Gastroesophageal sphincter (tissue), 4 donors: ENCODE results near the gene TRHDE. TPM values are rescaled to one million over a fixed set of nuclear protein-coding genes. Genes with fewer than 3 reads are reported as not detected.

ENCODE experiments used
- ATAC-seq: fragments of 150-250 bp; one replicate; pipeline ENCODE4 v1.9.1; 2016; ENCODE audit warnings: mild to moderate bottlenecking, moderate library complexity
- H3K27ac ChIP-seq, 4 donors: fragments of 200-600 bp; sonication (generic) in 3 of 4; 1 replicate in 3 of 4; 2 replicates in 1 of 4; pipeline ENCODE4 v1.5.1; 2016 to 2019
- H3K27me3 ChIP-seq: fragments of 200-600 bp; sonication (generic); one replicate; pipeline ENCODE4 v1.5.1; 2019
- H3K36me3 ChIP-seq, 2 donors: fragments of 200-600 bp; sonication (generic); one replicate each; pipeline ENCODE4 v1.5.1; 2019; ENCODE audit warnings: control low read depth in 1 of 2
- H3K4me1 ChIP-seq, 3 donors: fragments of 200-600 bp; sonication (generic); 1 replicate in 2 of 3; 2 replicates in 1 of 3; pipeline ENCODE4 v1.5.1; 2016 to 2019; ENCODE audit warnings: control low read depth in 2 of 3
- H3K4me3 ChIP-seq, 2 donors: fragments of 200-600 bp; sonication (generic); one replicate each; pipeline ENCODE4 v1.5.1; 2019; ENCODE audit warnings: mild to moderate bottlenecking in 1 of 2, moderate library complexity in 1 of 2
- H3K9me3 ChIP-seq, 3 donors: fragments of 200-600 bp; sonication (generic); one replicate each; pipeline ENCODE4 v1.5.1; 2017 to 2019; ENCODE audit warnings: control low read depth in 2 of 3
- CTCF ChIP-seq, 4 experiments: fragments of 200-600 bp in 2 of 4; fragments of 450-650 bp in 2 of 4; sonication (generic) in 1 of 4; IDR thresholded peaks; one replicate each; pipeline ENCODE4 v1.5.1; 2017 to 2019; ENCODE audit warnings: antibody characterized with exemption in 4 of 4, mild to moderate bottlenecking in 2 of 4, moderate library complexity in 2 of 4
- EP300 ChIP-seq: sonication (generic); formaldehyde crosslinking; IDR thresholded peaks from one replicate; pipeline ENCODE4 v1.6.1; 2017; ENCODE audit warnings: antibody characterized with exemption, mild to moderate bottlenecking
- POLR2A ChIP-seq, 2 donors: fragments of 450-650 bp; IDR thresholded peaks; one replicate each; pipeline ENCODE4 v1.6.1; 2017; ENCODE audit warnings: antibody characterized with exemption in 2 of 2, mild to moderate bottlenecking in 2 of 2, moderate library complexity in 1 of 2
- POLR2AphosphoS5 ChIP-seq: sonication (generic); formaldehyde crosslinking; IDR thresholded peaks from one replicate; pipeline ENCODE4 v1.6.1; 2017; ENCODE audit warnings: antibody characterized with exemption
- WGBS, 2 donors: methylation state at CpG; one replicate each; pipeline ENCODE4 v1.1.5; 2018; ENCODE audit warnings: low coverage in 1 of 2; 5-methylcytosine and 5-hydroxymethylcytosine counted together
- total RNA-seq, 4 donors: library from RNA; depleted of rRNA; stranded (reverse); fragments of >200 nt; gene quantifications; one replicate each; pipeline ENCODE4 v1.1.0, GENCODE V29; 2016

TRHDE gene
- total RNA-seq, 4 donors from 2014 or later = 0.74 to 2.3 (median 1.0) TPM

GRCh38 chr12:72499244-72499643, 227.1 kb downstream of the TRHDE start:
- no peak overlapping the region for H3K27ac ChIP-seq
- no peaks in the 10 kb centered on the region for H3K27me3 ChIP-seq
- 81 to 89% methylated on average over 5 of the region's 5 CpGs for WGBS, 2 donors
- no peak overlapping the region for H3K4me3 ChIP-seq
- ATAC-seq = no peak
- no peaks in the 10 kb centered on the region for H3K4me1 ChIP-seq
- no peaks in the 10 kb centered on the region for H3K9me3 ChIP-seq
- TF ChIP-seq EP300 (no peak), POLR2A (IDR thresholded peaks at IDR 0.05) (no peak), POLR2AphosphoS5 (no peak), CTCF (IDR thresholded peaks at IDR 0.05) (no peak)
- no peaks in the 10 kb centered on the region for H3K36me3 ChIP-seq

- no peaks in the 10 kb centered on the region for H3K27me3 ChIP-seq
- no peak overlapping the region for H3K27ac ChIP-seq
- no peaks in the 10 kb centered on the region for H3K36me3 ChIP-seq
- ATAC-seq = no peak
- H3K4me3 ChIP-seq = no peak overlapping the region
- 84 to 91% methylated on average over 3 of the region's 3 CpGs for WGBS, 2 donors
- no peak for TF ChIP-seq POLR2AphosphoS5
- TF ChIP-seq EP300 = no peak
- TF ChIP-seq CTCF (IDR thresholded peaks at IDR 0.05) = no peak
- no peak for TF ChIP-seq POLR2A (IDR thresholded peaks at IDR 0.05)
- no peaks in the 10 kb centered on the region for H3K9me3 ChIP-seq
- no peaks in the 10 kb centered on the region for H3K4me1 ChIP-seq
These were observed 230.4 kb downstream of the TRHDE start for GRCh38 chr12:72502546-72502945.

- WGBS, 2 donors = 75 to 85% methylated on average over 1 of the region's 1 CpG
- Histone ChIP-seq H3K27me3 (no peaks in the 10 kb centered on the region), H3K27ac (no peak overlapping the region), H3K9me3 (no peaks in the 10 kb centered on the region), H3K4me1 (no peaks in the 10 kb centered on the region), H3K36me3 (no peaks in the 10 kb centered on the region), H3K4me3 (no peak overlapping the region)
- no peak for TF ChIP-seq CTCF (IDR thresholded peaks at IDR 0.05)
- TF ChIP-seq POLR2A (IDR thresholded peaks at IDR 0.05) = no peak
- TF ChIP-seq POLR2AphosphoS5 = no peak
- TF ChIP-seq EP300 = no peak
- ATAC-seq = no peak
These were observed 233.1 kb downstream of the TRHDE start for GRCh38 chr12:72505227-72505626.

- no peak for TF ChIP-seq POLR2A (IDR thresholded peaks at IDR 0.05)
- TF ChIP-seq POLR2AphosphoS5 = no peak
- TF ChIP-seq CTCF (IDR thresholded peaks at IDR 0.05) = no peak
- no peak for TF ChIP-seq EP300
- H3K4me1 ChIP-seq = no peaks in the 10 kb centered on the region
- no peaks in the 10 kb centered on the region for H3K9me3 ChIP-seq
- H3K27me3 ChIP-seq = no peaks in the 10 kb centered on the region
- no peaks in the 10 kb centered on the region for H3K36me3 ChIP-seq
- H3K27ac ChIP-seq = no peak overlapping the region
- no peak for ATAC-seq
- WGBS, 2 donors = 75 to 82% methylated on average over 1 of the region's 1 CpG
- no peak overlapping the region for H3K4me3 ChIP-seq
These were observed 237.7 kb downstream of the TRHDE start for GRCh38 chr12:72509891-72510290.

GRCh38 chr12:72510772-72511171, 238.6 kb downstream of the TRHDE start:
- TF ChIP-seq EP300 (no peak), POLR2AphosphoS5 (no peak), POLR2A (IDR thresholded peaks at IDR 0.05) (no peak), CTCF (IDR thresholded peaks at IDR 0.05) (no peak)
- no peak for ATAC-seq
- H3K27ac ChIP-seq = no peak overlapping the region
- no peaks in the 10 kb centered on the region for H3K27me3 ChIP-seq
- WGBS, 2 donors = 36 to 39% methylated on average over 1 of the region's 1 CpG
- H3K9me3 ChIP-seq = no peaks in the 10 kb centered on the region
- H3K4me1 ChIP-seq = no peaks in the 10 kb centered on the region
- no peak overlapping the region for H3K4me3 ChIP-seq
- no peaks in the 10 kb centered on the region for H3K36me3 ChIP-seq
